WTC11 (cell line): Measurements from ENCODE around the gene SHF. TPM values are rescaled to one million over a fixed set of nuclear protein-coding genes. Genes with fewer than 3 reads are reported as not detected.
A peak's percentile ranks its signal among the peaks of the same experiment; 100 is the strongest.
"Not testable (repeated sequence)": the region's sequence is repeated elsewhere in the genome, so short reads cannot be mapped to it uniquely, and the experiment has no call there.

Experiments
- ATAC-seq: fragments of 200-7000 bp; cut with Tn5 transposase; 2 replicates; pipeline ENCODE4 v1.10.0; 2021; ENCODE audit warnings: mild to moderate bottlenecking, moderate library complexity
- CTCF ChIA-PET: fragments of 300-600 bp; sonication (Branson Sonifier 250); formaldehyde crosslinking; loops from one replicate; lab custom pipeline; 2021; ENCODE audit warnings: antibody characterized with exemption; lab: Charles Lee
- POLR2A ChIA-PET: fragments of 350-600 bp; sonication (Branson Sonifier 250); formaldehyde crosslinking; loops from one replicate; lab custom pipeline; 2021; ENCODE audit warnings: antibody characterized with exemption; lab: Charles Lee
- DNase-seq: peaks from one replicate; pipeline ENCODE4 v3.0.0; 2021; ENCODE audit warnings: low spot score
- H3K27ac Mint-ChIP-seq: 2 replicates; pipeline ENCODE4 v1.8.0; 2021; ENCODE audit warnings: mixed read lengths
- H3K27me3 Mint-ChIP-seq: 2 replicates; pipeline ENCODE4 v1.8.0; 2021; ENCODE audit warnings: low read depth, mild to moderate bottlenecking, moderate library complexity, mixed read lengths
- H3K36me3 Mint-ChIP-seq: 2 replicates; pipeline ENCODE4 v1.8.0; 2021; ENCODE audit warnings: mixed read lengths
- H3K4me1 Mint-ChIP-seq: 2 replicates; pipeline ENCODE4 v1.8.0; 2022; ENCODE audit warnings: mixed read lengths
- H3K4me3 Mint-ChIP-seq: 2 replicates; pipeline ENCODE4 v1.8.0; 2021; ENCODE audit warnings: mild to moderate bottlenecking, moderate library complexity, mixed read lengths
- H3K9me3 Mint-ChIP-seq: 2 replicates; pipeline ENCODE4 v1.8.0; 2021; ENCODE audit warnings: mixed read lengths
- CREM ChIP-seq: sonication (generic); formaldehyde crosslinking; IDR thresholded peaks from 2 replicates; pipeline ENCODE4 v1.8.1; 2022; ENCODE audit warnings: mild to moderate bottlenecking, missing genetic modification reagents, moderate library complexity
- ELF4 ChIP-seq: sonication (generic); formaldehyde crosslinking; IDR thresholded peaks from 2 replicates; pipeline ENCODE4 v1.8.1; 2022; ENCODE audit warnings: low read depth, mild to moderate bottlenecking, moderate library complexity, missing genetic modification reagents
- ESRRA ChIP-seq: sonication (generic); formaldehyde crosslinking; IDR thresholded peaks from 2 replicates; pipeline ENCODE4 v1.8.1; 2022; ENCODE audit warnings: mild to moderate bottlenecking, missing genetic modification reagents, borderline replicate concordance
- FOXP1 ChIP-seq: sonication (generic); formaldehyde crosslinking; IDR thresholded peaks from 2 replicates; pipeline ENCODE4 v1.8.0; 2022; ENCODE audit warnings: missing genetic modification reagents, mild to moderate bottlenecking, moderate library complexity, borderline replicate concordance
- IRF2 ChIP-seq: sonication (generic); formaldehyde crosslinking; IDR thresholded peaks from 2 replicates; pipeline ENCODE4 v1.8.0; 2022; ENCODE audit warnings: low read depth, missing genetic modification reagents, borderline replicate concordance
- NR2C2 ChIP-seq: sonication (generic); formaldehyde crosslinking; IDR thresholded peaks from 2 replicates; pipeline ENCODE4 v1.8.0; 2022; ENCODE audit warnings: mild to moderate bottlenecking, missing genetic modification reagents
- NR3C1 ChIP-seq: sonication (generic); formaldehyde crosslinking; conservative IDR thresholded peaks from 2 replicates; pipeline ENCODE4 v1.8.1; 2023; ENCODE audit warnings: low read depth, mild to moderate bottlenecking, missing genetic modification reagents
- PRRX2 ChIP-seq: fragments of 250-450 bp; sonication (Bioruptor Pico); IDR thresholded peaks from 2 replicates; pipeline ENCODE4 v1.8.0; 2021; ENCODE audit warnings: mild to moderate bottlenecking
- SMAD4 ChIP-seq: sonication (generic); formaldehyde crosslinking; IDR thresholded peaks from 2 replicates; pipeline ENCODE4 v1.8.0; 2022; ENCODE audit warnings: mild to moderate bottlenecking, missing genetic modification reagents
- ZNF416 ChIP-seq: fragments of 250-450 bp; sonication (Bioruptor Pico); IDR thresholded peaks from 2 replicates; pipeline ENCODE4 v1.9.0; 2021; ENCODE audit warnings: mild to moderate bottlenecking, inconsistent platforms
- total RNA-seq: library from RNA; stranded (reverse); gene quantifications from 3 replicates; pipeline ENCODE4 v1.2.3, GENCODE V29; 2021
- TF ChIP-seq, protein P1 (sequence below): sonication (generic); formaldehyde crosslinking; IDR thresholded peaks from 2 replicates; pipeline ENCODE4 v1.8.0; 2022; ENCODE audit warnings: mild to moderate bottlenecking, missing genetic modification reagents
- TF ChIP-seq, protein P2 (sequence below): sonication (generic); formaldehyde crosslinking; IDR thresholded peaks from 2 replicates; pipeline ENCODE4 v1.8.0; 2023; ENCODE audit warnings: missing genetic modification reagents, mild to moderate bottlenecking, borderline replicate concordance
- TF ChIP-seq, protein P3 (sequence below): sonication (generic); formaldehyde crosslinking; IDR thresholded peaks from 2 replicates; pipeline ENCODE4 v1.8.0; 2022; ENCODE audit warnings: mild to moderate bottlenecking, missing genetic modification reagents
- TF ChIP-seq, protein P4 (sequence below): sonication (generic); formaldehyde crosslinking; IDR thresholded peaks from 2 replicates; pipeline ENCODE4 v1.8.1; 2023; ENCODE audit warnings: mild to moderate bottlenecking, moderate library complexity, missing genetic modification reagents
- TF ChIP-seq, protein P5 (sequence below): fragments of 250-450 bp; sonication (Bioruptor Pico); IDR thresholded peaks from 2 replicates; pipeline ENCODE4 v1.9.0; 2021; ENCODE audit warnings: mild to moderate bottlenecking
- TF ChIP-seq, protein P6 (sequence below): sonication (generic); formaldehyde crosslinking; IDR thresholded peaks from 2 replicates; pipeline ENCODE4 v1.8.0; 2022; ENCODE audit warnings: mild to moderate bottlenecking, missing genetic modification reagents

The SHF gene
- total RNA-seq, 1 experiment from 2014 or later: 30.6 TPM

DNA sequence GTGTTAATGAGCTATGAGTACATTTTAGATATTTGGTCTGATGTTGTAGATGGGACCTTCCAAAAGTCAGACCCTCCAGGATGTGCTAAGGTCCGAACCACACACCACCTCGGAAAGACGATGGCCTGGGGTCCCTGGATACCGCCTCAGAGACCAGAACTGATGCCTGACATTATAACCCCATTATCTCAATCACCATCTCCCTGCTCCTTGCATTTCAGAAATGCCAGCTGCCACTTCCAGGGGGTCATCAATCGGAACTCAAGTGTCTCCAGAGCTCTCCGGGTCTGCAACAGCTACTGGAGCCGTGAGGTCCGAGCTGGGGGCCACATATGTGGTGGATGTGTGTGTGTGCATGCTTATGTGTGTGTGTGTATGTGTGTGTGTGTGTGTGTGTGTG, 50.1 kb downstream of the SHF start (continued):
- no peak for TF ChIP-seq ESRRA (CRISPR knock-in tag)

DNA sequence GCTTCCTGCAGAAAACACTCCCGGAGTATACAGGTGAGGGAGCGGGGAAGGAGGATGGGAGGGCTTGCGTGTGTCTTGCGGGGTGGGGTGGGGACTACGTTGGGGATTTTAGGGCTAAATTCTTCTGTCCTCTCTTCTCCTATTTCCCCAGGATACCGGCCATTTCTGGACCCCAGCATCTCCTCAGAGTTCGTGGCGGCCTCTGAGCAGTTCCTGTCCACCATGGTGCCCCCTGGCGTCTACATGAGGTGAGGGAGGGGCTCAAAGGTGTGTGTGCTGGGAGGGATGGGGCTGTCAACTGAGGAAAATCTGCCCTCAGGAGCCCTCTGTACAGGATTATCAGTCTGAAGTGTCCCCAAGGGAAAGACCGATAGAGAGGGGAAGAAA, 51.4 kb downstream of the SHF start:
- ChIA-PET POLR2A (no interaction called here), CTCF (interaction anchor here (1.1 to 11.0 kb wide), 5 partner anchors 10 to 26 kb away, joined by 4 to 231 read pairs (median 11); partner anchors contain the start of genes DUOX2 and DUOXA2)
- no peaks in the 10 kb centered on the region for H3K9me3 Mint-ChIP-seq
- peak; percentile 60 for ATAC-seq
- TF ChIP-seq SMAD4 (no peak), ZNF416 (no peak), FOXP1 (CRISPR knock-in tag) (no peak), PRRX2 (CRISPR knock-in tag) (no peak), NR2C2 (CRISPR knock-in tag) (no peak), ELF4 (CRISPR knock-in tag) (no peak), NR3C1 (CRISPR knock-in tag) (no peak), IRF2 (CRISPR knock-in tag) (no peak), CREM (no peak)
- TF ChIP-seq, protein P1, sequence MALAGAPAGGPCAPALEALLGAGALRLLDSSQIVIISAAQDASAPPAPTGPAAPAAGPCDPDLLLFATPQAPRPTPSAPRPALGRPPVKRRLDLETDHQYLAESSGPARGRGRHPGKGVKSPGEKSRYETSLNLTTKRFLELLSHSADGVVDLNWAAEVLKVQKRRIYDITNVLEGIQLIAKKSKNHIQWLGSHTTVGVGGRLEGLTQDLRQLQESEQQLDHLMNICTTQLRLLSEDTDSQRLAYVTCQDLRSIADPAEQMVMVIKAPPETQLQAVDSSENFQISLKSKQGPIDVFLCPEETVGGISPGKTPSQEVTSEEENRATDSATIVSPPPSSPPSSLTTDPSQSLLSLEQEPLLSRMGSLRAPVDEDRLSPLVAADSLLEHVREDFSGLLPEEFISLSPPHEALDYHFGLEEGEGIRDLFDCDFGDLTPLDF (CRISPR knock-in tag): no peak
- TF ChIP-seq, protein P2, sequence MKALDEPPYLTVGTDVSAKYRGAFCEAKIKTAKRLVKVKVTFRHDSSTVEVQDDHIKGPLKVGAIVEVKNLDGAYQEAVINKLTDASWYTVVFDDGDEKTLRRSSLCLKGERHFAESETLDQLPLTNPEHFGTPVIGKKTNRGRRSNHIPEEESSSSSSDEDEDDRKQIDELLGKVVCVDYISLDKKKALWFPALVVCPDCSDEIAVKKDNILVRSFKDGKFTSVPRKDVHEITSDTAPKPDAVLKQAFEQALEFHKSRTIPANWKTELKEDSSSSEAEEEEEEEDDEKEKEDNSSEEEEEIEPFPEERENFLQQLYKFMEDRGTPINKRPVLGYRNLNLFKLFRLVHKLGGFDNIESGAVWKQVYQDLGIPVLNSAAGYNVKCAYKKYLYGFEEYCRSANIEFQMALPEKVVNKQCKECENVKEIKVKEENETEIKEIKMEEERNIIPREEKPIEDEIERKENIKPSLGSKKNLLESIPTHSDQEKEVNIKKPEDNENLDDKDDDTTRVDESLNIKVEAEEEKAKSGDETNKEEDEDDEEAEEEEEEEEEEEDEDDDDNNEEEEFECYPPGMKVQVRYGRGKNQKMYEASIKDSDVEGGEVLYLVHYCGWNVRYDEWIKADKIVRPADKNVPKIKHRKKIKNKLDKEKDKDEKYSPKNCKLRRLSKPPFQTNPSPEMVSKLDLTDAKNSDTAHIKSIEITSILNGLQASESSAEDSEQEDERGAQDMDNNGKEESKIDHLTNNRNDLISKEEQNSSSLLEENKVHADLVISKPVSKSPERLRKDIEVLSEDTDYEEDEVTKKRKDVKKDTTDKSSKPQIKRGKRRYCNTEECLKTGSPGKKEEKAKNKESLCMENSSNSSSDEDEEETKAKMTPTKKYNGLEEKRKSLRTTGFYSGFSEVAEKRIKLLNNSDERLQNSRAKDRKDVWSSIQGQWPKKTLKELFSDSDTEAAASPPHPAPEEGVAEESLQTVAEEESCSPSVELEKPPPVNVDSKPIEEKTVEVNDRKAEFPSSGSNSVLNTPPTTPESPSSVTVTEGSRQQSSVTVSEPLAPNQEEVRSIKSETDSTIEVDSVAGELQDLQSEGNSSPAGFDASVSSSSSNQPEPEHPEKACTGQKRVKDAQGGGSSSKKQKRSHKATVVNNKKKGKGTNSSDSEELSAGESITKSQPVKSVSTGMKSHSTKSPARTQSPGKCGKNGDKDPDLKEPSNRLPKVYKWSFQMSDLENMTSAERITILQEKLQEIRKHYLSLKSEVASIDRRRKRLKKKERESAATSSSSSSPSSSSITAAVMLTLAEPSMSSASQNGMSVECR: no peak
- TF ChIP-seq, protein P3, sequence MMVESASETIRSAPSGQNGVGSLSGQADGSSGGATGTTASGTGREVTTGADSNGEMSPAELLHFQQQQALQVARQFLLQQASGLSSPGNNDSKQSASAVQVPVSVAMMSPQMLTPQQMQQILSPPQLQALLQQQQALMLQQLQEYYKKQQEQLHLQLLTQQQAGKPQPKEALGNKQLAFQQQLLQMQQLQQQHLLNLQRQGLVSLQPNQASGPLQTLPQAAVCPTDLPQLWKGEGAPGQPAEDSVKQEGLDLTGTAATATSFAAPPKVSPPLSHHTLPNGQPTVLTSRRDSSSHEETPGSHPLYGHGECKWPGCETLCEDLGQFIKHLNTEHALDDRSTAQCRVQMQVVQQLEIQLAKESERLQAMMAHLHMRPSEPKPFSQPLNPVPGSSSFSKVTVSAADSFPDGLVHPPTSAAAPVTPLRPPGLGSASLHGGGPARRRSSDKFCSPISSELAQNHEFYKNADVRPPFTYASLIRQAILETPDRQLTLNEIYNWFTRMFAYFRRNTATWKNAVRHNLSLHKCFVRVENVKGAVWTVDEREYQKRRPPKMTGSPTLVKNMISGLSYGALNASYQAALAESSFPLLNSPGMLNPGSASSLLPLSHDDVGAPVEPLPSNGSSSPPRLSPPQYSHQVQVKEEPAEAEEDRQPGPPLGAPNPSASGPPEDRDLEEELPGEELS (CRISPR knock-in tag): no peak
- TF ChIP-seq, protein P4, sequence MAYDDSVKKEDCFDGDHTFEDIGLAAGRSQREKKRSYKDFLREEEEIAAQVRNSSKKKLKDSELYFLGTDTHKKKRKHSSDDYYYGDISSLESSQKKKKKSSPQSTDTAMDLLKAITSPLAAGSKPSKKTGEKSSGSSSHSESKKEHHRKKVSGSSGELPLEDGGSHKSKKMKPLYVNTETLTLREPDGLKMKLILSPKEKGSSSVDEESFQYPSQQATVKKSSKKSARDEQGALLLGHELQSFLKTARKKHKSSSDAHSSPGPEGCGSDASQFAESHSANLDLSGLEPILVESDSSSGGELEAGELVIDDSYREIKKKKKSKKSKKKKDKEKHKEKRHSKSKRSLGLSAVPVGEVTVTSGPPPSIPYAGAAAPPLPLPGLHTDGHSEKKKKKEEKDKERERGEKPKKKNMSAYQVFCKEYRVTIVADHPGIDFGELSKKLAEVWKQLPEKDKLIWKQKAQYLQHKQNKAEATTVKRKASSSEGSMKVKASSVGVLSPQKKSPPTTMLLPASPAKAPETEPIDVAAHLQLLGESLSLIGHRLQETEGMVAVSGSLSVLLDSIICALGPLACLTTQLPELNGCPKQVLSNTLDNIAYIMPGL: no peak
- TF ChIP-seq, protein P5, sequence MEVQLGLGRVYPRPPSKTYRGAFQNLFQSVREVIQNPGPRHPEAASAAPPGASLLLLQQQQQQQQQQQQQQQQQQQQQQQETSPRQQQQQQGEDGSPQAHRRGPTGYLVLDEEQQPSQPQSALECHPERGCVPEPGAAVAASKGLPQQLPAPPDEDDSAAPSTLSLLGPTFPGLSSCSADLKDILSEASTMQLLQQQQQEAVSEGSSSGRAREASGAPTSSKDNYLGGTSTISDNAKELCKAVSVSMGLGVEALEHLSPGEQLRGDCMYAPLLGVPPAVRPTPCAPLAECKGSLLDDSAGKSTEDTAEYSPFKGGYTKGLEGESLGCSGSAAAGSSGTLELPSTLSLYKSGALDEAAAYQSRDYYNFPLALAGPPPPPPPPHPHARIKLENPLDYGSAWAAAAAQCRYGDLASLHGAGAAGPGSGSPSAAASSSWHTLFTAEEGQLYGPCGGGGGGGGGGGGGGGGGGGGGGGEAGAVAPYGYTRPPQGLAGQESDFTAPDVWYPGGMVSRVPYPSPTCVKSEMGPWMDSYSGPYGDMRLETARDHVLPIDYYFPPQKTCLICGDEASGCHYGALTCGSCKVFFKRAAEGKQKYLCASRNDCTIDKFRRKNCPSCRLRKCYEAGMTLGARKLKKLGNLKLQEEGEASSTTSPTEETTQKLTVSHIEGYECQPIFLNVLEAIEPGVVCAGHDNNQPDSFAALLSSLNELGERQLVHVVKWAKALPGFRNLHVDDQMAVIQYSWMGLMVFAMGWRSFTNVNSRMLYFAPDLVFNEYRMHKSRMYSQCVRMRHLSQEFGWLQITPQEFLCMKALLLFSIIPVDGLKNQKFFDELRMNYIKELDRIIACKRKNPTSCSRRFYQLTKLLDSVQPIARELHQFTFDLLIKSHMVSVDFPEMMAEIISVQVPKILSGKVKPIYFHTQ: no peak
- TF ChIP-seq, protein P6, sequence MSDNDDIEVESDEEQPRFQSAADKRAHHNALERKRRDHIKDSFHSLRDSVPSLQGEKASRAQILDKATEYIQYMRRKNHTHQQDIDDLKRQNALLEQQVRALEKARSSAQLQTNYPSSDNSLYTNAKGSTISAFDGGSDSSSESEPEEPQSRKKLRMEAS (CRISPR knock-in tag): no peak
- peak overlapping the region; percentile 63 for H3K4me3 Mint-ChIP-seq
- no peaks in the 10 kb centered on the region for H3K36me3 Mint-ChIP-seq
- peaks cover 69% of the 10 kb centered on the region for H3K27me3 Mint-ChIP-seq
- H3K4me1 Mint-ChIP-seq: peaks cover 10% of the 10 kb centered on the region
- DNase-seq: peak; percentile 58
- H3K27ac Mint-ChIP-seq: no peak overlapping the region

DNA sequence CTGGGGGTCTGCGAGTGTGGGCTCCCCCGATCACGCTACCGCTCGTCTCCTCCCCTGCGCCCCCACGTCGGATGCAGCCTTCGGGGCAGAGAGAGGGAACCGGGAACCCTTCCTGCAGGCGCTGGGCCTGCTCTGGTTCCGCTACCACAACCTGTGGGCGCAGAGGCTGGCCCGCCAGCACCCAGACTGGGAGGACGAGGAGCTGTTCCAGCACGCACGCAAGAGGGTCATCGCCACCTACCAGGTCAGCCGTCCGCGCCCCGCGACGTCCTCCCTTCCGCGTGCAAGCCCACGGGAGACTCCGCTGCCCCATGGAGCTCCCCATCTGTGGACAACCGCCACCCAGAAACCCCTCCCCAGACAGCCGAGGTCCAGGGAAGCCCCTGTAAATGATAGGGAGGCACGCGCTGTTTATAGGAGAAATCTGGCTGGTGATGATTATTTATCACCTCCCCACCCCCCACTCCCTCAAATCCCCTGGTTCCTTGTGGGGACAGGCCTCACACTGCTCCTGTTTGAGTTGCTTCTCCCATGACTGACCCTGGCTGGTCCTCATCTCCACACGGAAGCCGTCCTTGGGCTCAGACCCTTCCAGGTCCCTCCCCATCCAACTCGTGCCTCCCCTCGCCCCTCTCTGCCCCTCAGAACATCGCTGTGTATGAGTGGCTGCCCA, 51.9 kb downstream of the SHF start:
- not testable (repeated sequence) for H3K4me1 Mint-ChIP-seq, H3K27ac Mint-ChIP-seq, ATAC-seq, DNase-seq, H3K36me3 Mint-ChIP-seq, H3K9me3 Mint-ChIP-seq
- H3K4me3 Mint-ChIP-seq: peak overlapping the region; percentile 63
- H3K27me3 Mint-ChIP-seq: peaks cover 74% of the 10 kb centered on the region
- ChIA-PET CTCF (interaction anchor here (1.1 to 11.0 kb wide), 7 partner anchors 9 to 266 kb away, joined by 3 to 231 read pairs (median 6); partner anchors contain the start of genes DUOX2 and DUOXA2), POLR2A (interaction anchor here (1.1 kb wide), 1 partner anchor 19 kb away, joined by 5 read pairs; no protein-coding TSS in a partner anchor)
